Renal cortex interstitium (tissue), 3 donors: ENCODE data around the gene UQCC5. TPM values are rescaled to one million over a fixed set of nuclear protein-coding genes. Genes with fewer than 3 reads are reported as not detected.

ENCODE experiments used
- polyA plus RNA-seq, 3 donors: library from polyadenylated mRNA; unstranded; fragments of 120-200 nt; gene quantifications; one replicate each; pipeline ENCODE4 v1.2.1, GENCODE V29; 2013; ENCODE audit not compliant: insufficient read length in 3 of 3

UQCC5 gene
- polyA plus RNA-seq, 3 donors: 17.4 to 28.2 (median 20.8) TPM

Other genes with a start within 250 kb of the UQCC5 start
- 10 to 100 TPM; 26.2 to 49.4 (median 41.2) TPM for gene GLYCTK, start 248.8 kb upstream of the UQCC5 start, polyA plus RNA-seq
- 10 to 100 TPM; 10.0 to 13.9 (median 10.3) TPM for gene DNAH1, start 220.3 kb upstream of the UQCC5 start, polyA plus RNA-seq
- 10 to 100 TPM; 84.5 to 92.5 (median 89.8) TPM for gene BAP1, start 126.6 kb upstream of the UQCC5 start, polyA plus RNA-seq
- 10 to 100 TPM in 2 of 3 donors, 1 to 10 TPM in 1; 8.1 to 14.1 (median 10.4) TPM for gene PHF7, start 125.9 kb upstream of the UQCC5 start, polyA plus RNA-seq
- 10 to 100 TPM; 23.5 to 32.7 (median 24.5) TPM for gene SEMA3G, start 91.5 kb upstream of the UQCC5 start, polyA plus RNA-seq
- 1 to 10 TPM; 6.1 to 7.2 (median 6.5) TPM for gene TNNC1, start 82.6 kb upstream of the UQCC5 start, polyA plus RNA-seq
- 100 to 1,000 TPM in 2 of 3 donors, 10 to 100 TPM in 1; 99.3 to 150 (median 115) TPM for gene NISCH, start 81.0 kb upstream of the UQCC5 start, polyA plus RNA-seq
- 10 to 100 TPM; 33.9 to 45.5 (median 44.6) TPM for gene STAB1, start 41.3 kb upstream of the UQCC5 start, polyA plus RNA-seq
- 100 to 1,000 TPM; 142 to 196 (median 165) TPM for gene NT5DC2, start 2.7 kb upstream of the UQCC5 start, polyA plus RNA-seq
- gene PBRM1, start 149.3 kb downstream of the UQCC5 start, polyA plus RNA-seq: 10 to 100 TPM; 56.3 to 65.6 (median 64.0) TPM
- gene GNL3, start 149.4 kb downstream of the UQCC5 start, polyA plus RNA-seq: 100 to 1,000 TPM in 2 of 3 donors, 10 to 100 TPM in 1; 92.5 to 109 (median 105) TPM
- 100 to 1,000 TPM; 123 to 142 (median 127) TPM for gene GLT8D1, start 169.2 kb downstream of the UQCC5 start, polyA plus RNA-seq
- gene SPCS1, start 169.5 kb downstream of the UQCC5 start, polyA plus RNA-seq: 100 to 1,000 TPM; 148 to 176 (median 164) TPM
- 10 to 100 TPM; 29.0 to 31.2 (median 29.2) TPM for gene NEK4, start 234.3 kb downstream of the UQCC5 start, polyA plus RNA-seq
- under 1 TPM in 1 of 3 donors, not detected in 2; 0.28 TPM for gene ITIH1, start 241.0 kb downstream of the UQCC5 start, polyA plus RNA-seq